Endometrial microvascular endothelial cells (primary cell): ENCODE data around the gene CERS6. TPM values are rescaled to one million over a fixed set of nuclear protein-coding genes. Genes with fewer than 3 reads are reported as not detected.

Source experiments
- in situ Hi-C: cut with HindIII; loops from 2 replicates; pipeline ENCODE4 v1.10.0; 2017; ENCODE audit warnings: low sequenced_read_pairs, low pct_unique_long_range_greater_than_20kb; ENCODE audit errors: inconsistent ontology term
- total RNA-seq: library from RNA; depleted of rRNA; stranded (reverse); fragments of >200 nt; gene quantifications from one replicate; pipeline ENCODE4 v1.2.3, GENCODE V29; 2015; ENCODE audit errors: inconsistent ontology term

Gene CERS6
- total RNA-seq, 1 donor from 2014 or later, result 5.9 TPM

GRCh38 chr2:168699844-168700417 lies 243.9 kb downstream of the CERS6 start:
- in situ Hi-C loops, result no loop called here

GRCh38 chr2:168700615-168701245 lies 244.7 kb downstream of the CERS6 start:
- in situ Hi-C loops, result no loop called here

- in situ Hi-C loops, result no loop called here
These were observed 246.5 kb downstream of the CERS6 start for GRCh38 chr2:168702579-168702978.

GRCh38 chr2:168703926-168704325 lies 247.9 kb downstream of the CERS6 start:
- in situ Hi-C loops, result no loop called here

GRCh38 chr2:168705534-168706470 lies 249.7 kb downstream of the CERS6 start:
- in situ Hi-C loops, result no loop called here

GRCh38 chr2:168706806-168707205 lies 250.7 kb downstream of the CERS6 start:
- in situ Hi-C loops, result no loop called here

GRCh38 chr2:168708080-168708479 lies 252.0 kb downstream of the CERS6 start:
- in situ Hi-C loops, result no loop called here

- in situ Hi-C loops, result no loop called here
These were observed 254.8 kb downstream of the CERS6 start for GRCh38 chr2:168710754-168711467.

- in situ Hi-C loops, result no loop called here
These were observed 256.0 kb downstream of the CERS6 start for GRCh38 chr2:168712053-168712452.

- in situ Hi-C loops, result no loop called here
These were observed 257.3 kb downstream of the CERS6 start for GRCh38 chr2:168713325-168713724.

- in situ Hi-C loops, result no loop called here
These were observed 259.8 kb downstream of the CERS6 start for GRCh38 chr2:168715849-168716248.

- in situ Hi-C loops, result no loop called here
These were observed 260.8 kb downstream of the CERS6 start for GRCh38 chr2:168716839-168717238.

- in situ Hi-C loops, result no loop called here
These were observed 261.9 kb downstream of the CERS6 start for GRCh38 chr2:168717790-168718502.

GRCh38 chr2:168718622-168719021 lies 262.6 kb downstream of the CERS6 start:
- in situ Hi-C loops, result no loop called here

GRCh38 chr2:168719446-168719845 lies 263.4 kb downstream of the CERS6 start:
- in situ Hi-C loops, result no loop called here

- in situ Hi-C loops, result no loop called here
These were observed 266.5 kb downstream of the CERS6 start for GRCh38 chr2:168722592-168722991.

GRCh38 chr2:168723275-168723899 lies 267.3 kb downstream of the CERS6 start:
- in situ Hi-C loops, result no loop called here

- in situ Hi-C loops, result no loop called here
These were observed 270.3 kb downstream of the CERS6 start for GRCh38 chr2:168726375-168726774.
